ENCODE data around the gene LARP7.
"Not testable (repeated sequence)": the region's sequence is repeated elsewhere in the genome, so short reads cannot be mapped to it uniquely, and the experiment has no call there.

Gene LARP7

GRCh38 chr4:112650332-112650731 lies 13.4 kb downstream of the LARP7 start:
- no peak overlapping the region for H3K4me3 ChIP-seq (ENCODE audit: extremely low read depth, insufficient read depth, low read length, poor library complexity, severe bottlenecking)
- 38% methylated on average over 2 of the region's 4 CpGs; no CpG with 5 or more reads in 1 of the 2 experiments for WGBS, 2 experiments (ENCODE audit: insufficient coverage in 2 of 2)
- H3K36me3 ChIP-seq (ENCODE audit: control insufficient read depth, insufficient read depth, low read length) = peaks cover 34% of the 10 kb centered on the region
- H3K9me3 ChIP-seq (ENCODE audit: control insufficient read depth, low read length) = no peaks in the 10 kb centered on the region
- H3K27ac ChIP-seq (ENCODE audit: low read depth, low read length, severe bottlenecking) = no peak overlapping the region
- peaks cover 30% of the 10 kb centered on the region for H3K4me1 ChIP-seq (ENCODE audit: control insufficient read depth, insufficient read depth, low read length, poor library complexity, severe bottlenecking)

DNA sequence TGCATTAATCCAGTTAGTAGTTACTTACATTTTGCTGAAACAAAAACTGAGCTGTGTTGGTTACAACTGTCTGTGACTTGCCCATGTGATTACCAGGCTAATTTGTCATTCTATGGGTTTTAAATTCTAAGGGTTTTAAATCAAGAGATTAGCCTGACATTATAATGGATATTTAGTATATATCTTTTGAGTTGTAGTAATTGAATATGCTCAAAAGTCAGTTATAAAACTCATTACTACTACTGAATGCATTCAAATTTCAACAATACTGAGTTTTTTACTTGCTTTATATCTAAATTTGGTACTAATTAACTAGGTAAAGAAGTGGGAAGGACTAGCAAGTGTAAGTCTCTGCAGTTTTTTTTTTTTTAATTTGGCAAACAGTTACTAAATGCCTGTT lies 14.7 kb downstream of the LARP7 start:
- Histone ChIP-seq H3K27ac (ENCODE audit: low read depth, low read length, severe bottlenecking) (peak overlapping the region; percentile 6), H3K4me3 (ENCODE audit: extremely low read depth, insufficient read depth, low read length, poor library complexity, severe bottlenecking) (no peak overlapping the region), H3K36me3 (ENCODE audit: control insufficient read depth, insufficient read depth, low read length) (peaks cover 37% of the 10 kb centered on the region), H3K9me3 (ENCODE audit: control insufficient read depth, low read length) (no peaks in the 10 kb centered on the region), H3K4me1 (ENCODE audit: control insufficient read depth, insufficient read depth, low read length, poor library complexity, severe bottlenecking) (peaks cover 26% of the 10 kb centered on the region)

DNA sequence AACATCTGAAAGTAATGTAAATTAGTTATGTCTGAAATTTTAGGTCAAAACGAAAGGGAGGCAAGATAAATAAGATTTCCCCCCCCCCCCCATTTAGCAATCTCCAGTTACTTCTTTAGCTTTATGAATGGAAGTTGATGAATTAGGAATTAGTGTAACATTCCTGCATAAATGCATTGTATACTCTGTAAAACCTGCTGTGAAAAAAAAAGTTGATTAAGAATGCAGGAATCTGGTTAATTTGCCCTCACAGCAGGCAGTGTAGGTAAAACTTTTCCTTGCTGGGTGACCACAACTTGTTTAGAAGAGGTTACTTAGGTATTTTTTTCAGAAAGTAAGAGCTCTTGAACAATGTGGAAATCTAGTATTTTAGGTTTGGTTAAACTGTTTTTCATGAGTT lies 15.3 kb downstream of the LARP7 start:
- peaks cover 26% of the 10 kb centered on the region for H3K4me1 ChIP-seq (ENCODE audit: control insufficient read depth, insufficient read depth, low read length, poor library complexity, severe bottlenecking)
- H3K36me3 ChIP-seq (ENCODE audit: control insufficient read depth, insufficient read depth, low read length) = peaks cover 35% of the 10 kb centered on the region
- WGBS, 2 experiments (ENCODE audit: insufficient coverage in 2 of 2) = no CpG with 5 or more reads among the region's 1 CpG

DNA sequence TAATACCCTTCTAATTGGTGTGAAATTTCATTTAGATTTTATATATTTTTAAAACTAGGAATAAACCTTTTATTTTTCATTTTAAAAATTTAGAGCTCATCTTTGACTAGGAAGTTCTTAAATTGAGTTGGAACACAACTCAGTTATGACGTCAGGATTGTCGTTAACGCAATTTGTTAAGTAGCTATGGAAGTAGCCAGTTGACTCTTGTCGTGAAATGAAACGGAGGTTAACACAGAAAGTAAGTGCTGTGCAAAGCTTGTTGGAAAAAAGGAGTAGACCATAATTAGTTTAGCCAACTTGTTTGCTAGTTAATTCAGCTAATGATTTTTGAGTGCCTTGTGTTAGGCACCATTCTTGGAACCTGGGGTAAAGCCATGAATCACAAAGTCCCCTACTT lies 18.3 kb downstream of the LARP7 start:
- H3K4me3 ChIP-seq (ENCODE audit: extremely low read depth, insufficient read depth, low read length, poor library complexity, severe bottlenecking) = no peak overlapping the region
- 28 to 34% methylated on average over 5 of the region's 5 CpGs for WGBS, 2 experiments (ENCODE audit: insufficient coverage in 2 of 2)
- H3K4me1 ChIP-seq (ENCODE audit: control insufficient read depth, insufficient read depth, low read length, poor library complexity, severe bottlenecking) = peaks cover 20% of the 10 kb centered on the region
- H3K27ac ChIP-seq (ENCODE audit: low read depth, low read length, severe bottlenecking) = no peak overlapping the region
- no peaks in the 10 kb centered on the region for H3K9me3 ChIP-seq (ENCODE audit: control insufficient read depth, low read length)
- peaks cover 37% of the 10 kb centered on the region for H3K36me3 ChIP-seq (ENCODE audit: control insufficient read depth, insufficient read depth, low read length)

More for the DNA sequence above, 15.3 kb downstream of the LARP7 start:
- no peak overlapping the region for H3K4me3 ChIP-seq (ENCODE audit: extremely low read depth, insufficient read depth, low read length, poor library complexity, severe bottlenecking)
- no peaks in the 10 kb centered on the region for H3K9me3 ChIP-seq (ENCODE audit: control insufficient read depth, low read length)
- no peak overlapping the region for H3K27ac ChIP-seq (ENCODE audit: low read depth, low read length, severe bottlenecking)

DNA sequence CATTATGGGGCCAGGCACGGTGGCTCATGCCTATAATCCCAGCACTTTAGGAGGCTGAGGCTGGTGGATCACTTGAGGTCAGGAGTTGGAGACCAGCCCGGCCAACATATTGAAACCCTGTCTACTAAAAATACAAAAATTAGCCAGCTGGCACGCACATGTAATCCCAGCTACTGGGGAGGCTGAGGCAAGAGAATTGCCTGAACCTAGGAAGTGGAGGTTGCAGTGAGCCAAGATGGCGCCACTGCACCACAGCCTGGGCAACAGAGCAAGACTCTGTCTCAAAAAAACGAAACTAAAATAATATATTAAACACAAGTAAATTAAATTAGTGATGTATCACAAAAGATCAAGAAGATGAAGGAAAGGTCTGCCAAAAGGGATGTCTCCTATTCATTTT lies 19.2 kb downstream of the LARP7 start:
- H3K4me3 ChIP-seq (ENCODE audit: extremely low read depth, insufficient read depth, low read length, poor library complexity, severe bottlenecking); H3K27ac ChIP-seq (ENCODE audit: low read depth, low read length, severe bottlenecking); H3K9me3 ChIP-seq (ENCODE audit: control insufficient read depth, low read length): not testable (repeated sequence)
- 100% methylated on average over 1 of the region's 5 CpGs for WGBS, 2 experiments (ENCODE audit: insufficient coverage in 2 of 2)
- peaks cover 15% of the 10 kb centered on the region for H3K4me1 ChIP-seq (ENCODE audit: control insufficient read depth, insufficient read depth, low read length, poor library complexity, severe bottlenecking)
- H3K36me3 ChIP-seq (ENCODE audit: control insufficient read depth, insufficient read depth, low read length) = peaks cover 37% of the 10 kb centered on the region

DNA sequence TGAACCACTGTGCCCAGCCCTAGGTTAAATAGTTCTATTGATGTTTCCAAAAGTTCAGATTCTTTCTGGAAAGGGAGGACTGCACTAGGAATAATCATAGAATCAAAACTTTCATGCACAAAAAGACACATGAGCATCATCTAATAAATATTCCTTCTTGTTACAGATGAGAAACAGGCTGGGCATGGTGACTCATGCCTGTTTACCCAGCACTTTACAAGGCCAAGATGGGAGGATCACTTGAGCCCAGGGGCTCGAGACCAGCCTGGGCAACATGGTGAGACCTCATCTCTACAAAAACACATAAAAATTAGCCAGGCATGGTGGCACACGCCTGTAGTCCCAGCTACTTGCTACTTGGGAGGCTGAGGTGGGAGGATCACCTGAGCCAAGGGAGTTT lies 27.7 kb downstream of the LARP7 start:
- Histone ChIP-seq H3K4me1 (ENCODE audit: control insufficient read depth, insufficient read depth, low read length, poor library complexity, severe bottlenecking) (no peaks in the 10 kb centered on the region), H3K4me3 (ENCODE audit: extremely low read depth, insufficient read depth, low read length, poor library complexity, severe bottlenecking) (no peak overlapping the region), H3K9me3 (ENCODE audit: control insufficient read depth, low read length) (no peaks in the 10 kb centered on the region), H3K36me3 (ENCODE audit: control insufficient read depth, insufficient read depth, low read length) (no peaks in the 10 kb centered on the region), H3K27ac (ENCODE audit: low read depth, low read length, severe bottlenecking) (no peak overlapping the region)
- WGBS, 2 experiments (ENCODE audit: insufficient coverage in 2 of 2) = 80% methylated on average over 1 of the region's 2 CpGs; no CpG with 5 or more reads in 1 of the 2 experiments

GRCh38 chr4:112668131-112668530 lies 31.2 kb downstream of the LARP7 start:
- H3K4me1 ChIP-seq (ENCODE audit: control insufficient read depth, insufficient read depth, low read length, poor library complexity, severe bottlenecking) = no peaks in the 10 kb centered on the region
- H3K9me3 ChIP-seq (ENCODE audit: control insufficient read depth, low read length) = no peaks in the 10 kb centered on the region
- H3K27ac ChIP-seq (ENCODE audit: low read depth, low read length, severe bottlenecking) = no peak overlapping the region
- 78 to 92% methylated on average over 2 of the region's 3 CpGs for WGBS, 2 experiments (ENCODE audit: insufficient coverage in 2 of 2)
- no peak overlapping the region for H3K4me3 ChIP-seq (ENCODE audit: extremely low read depth, insufficient read depth, low read length, poor library complexity, severe bottlenecking)
- no peaks in the 10 kb centered on the region for H3K36me3 ChIP-seq (ENCODE audit: control insufficient read depth, insufficient read depth, low read length)

DNA sequence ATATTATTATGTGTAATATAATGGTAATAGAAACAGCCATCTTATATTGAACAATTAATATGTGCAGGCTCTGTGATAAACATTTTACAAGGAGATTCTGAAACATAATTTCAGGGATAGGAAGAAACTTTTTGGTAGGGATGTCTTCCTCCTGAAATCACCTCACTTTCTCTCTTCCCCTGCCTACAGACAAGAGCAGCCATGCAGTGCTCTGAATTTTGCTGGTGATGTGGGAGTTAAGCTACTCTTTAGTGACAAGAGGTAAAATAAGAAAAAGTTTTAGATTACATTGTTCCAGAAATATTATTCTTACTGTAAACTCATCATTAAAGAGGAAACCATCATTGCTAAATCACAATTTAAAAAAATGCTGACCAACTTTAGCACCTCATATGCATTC lies 36.1 kb downstream of the LARP7 start:
- Histone ChIP-seq H3K9me3 (ENCODE audit: control insufficient read depth, low read length) (no peaks in the 10 kb centered on the region), H3K4me1 (ENCODE audit: control insufficient read depth, insufficient read depth, low read length, poor library complexity, severe bottlenecking) (no peaks in the 10 kb centered on the region), H3K4me3 (ENCODE audit: extremely low read depth, insufficient read depth, low read length, poor library complexity, severe bottlenecking) (no peak overlapping the region), H3K36me3 (ENCODE audit: control insufficient read depth, insufficient read depth, low read length) (no peaks in the 10 kb centered on the region), H3K27ac (ENCODE audit: low read depth, low read length, severe bottlenecking) (no peak overlapping the region)

DNA sequence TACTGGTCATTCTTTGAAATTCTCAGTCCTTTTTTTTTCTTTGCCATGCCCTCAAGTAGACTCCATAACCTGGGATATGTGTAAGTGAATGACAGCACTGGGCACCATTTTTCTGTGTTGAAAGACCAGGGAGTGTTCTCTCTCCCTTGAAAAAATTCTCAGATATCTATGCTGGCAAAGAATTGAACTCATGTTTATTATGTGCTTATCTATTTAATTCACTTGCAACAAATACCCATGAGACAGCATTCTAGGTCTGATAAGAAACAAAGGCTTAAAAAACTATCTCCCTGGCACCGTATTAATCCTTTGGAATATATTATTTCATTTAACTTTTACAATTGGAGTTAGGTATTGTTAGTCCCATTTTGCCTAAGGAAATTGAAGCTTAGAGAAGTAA lies 36.7 kb downstream of the LARP7 start:
- no peak overlapping the region for H3K27ac ChIP-seq (ENCODE audit: low read depth, low read length, severe bottlenecking)
- H3K4me3 ChIP-seq (ENCODE audit: extremely low read depth, insufficient read depth, low read length, poor library complexity, severe bottlenecking) = no peak overlapping the region
- no peaks in the 10 kb centered on the region for H3K36me3 ChIP-seq (ENCODE audit: control insufficient read depth, insufficient read depth, low read length)
- H3K4me1 ChIP-seq (ENCODE audit: control insufficient read depth, insufficient read depth, low read length, poor library complexity, severe bottlenecking) = no peaks in the 10 kb centered on the region
- no peaks in the 10 kb centered on the region for H3K9me3 ChIP-seq (ENCODE audit: control insufficient read depth, low read length)
- no CpG with 5 or more reads among the region's 1 CpG for WGBS, 2 experiments (ENCODE audit: insufficient coverage in 2 of 2)

DNA sequence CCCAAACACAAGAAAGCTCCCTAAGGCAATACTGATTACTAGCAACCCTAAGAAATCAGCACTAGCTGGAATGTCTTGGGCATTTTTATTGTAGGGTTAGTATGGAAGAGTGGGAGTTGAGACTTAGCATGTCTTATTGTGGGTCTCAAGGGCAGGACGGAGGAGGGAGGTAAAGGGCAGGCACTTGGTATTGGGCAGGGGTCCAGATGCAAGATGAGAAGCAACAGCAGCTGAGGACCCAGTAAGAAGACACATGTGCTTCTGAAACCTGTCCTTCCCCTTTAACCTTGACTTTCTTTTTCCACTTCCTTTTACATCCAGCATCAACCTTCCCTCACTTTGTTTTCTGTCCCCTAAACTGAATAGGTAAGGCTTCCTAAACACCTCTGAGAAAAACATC lies 37.4 kb downstream of the LARP7 start:
- no peaks in the 10 kb centered on the region for H3K36me3 ChIP-seq (ENCODE audit: control insufficient read depth, insufficient read depth, low read length)
- H3K27ac ChIP-seq (ENCODE audit: low read depth, low read length, severe bottlenecking) = no peak overlapping the region
- 71 to 80% methylated on average over 1 of the region's 1 CpG for WGBS, 2 experiments (ENCODE audit: insufficient coverage in 2 of 2)
- H3K4me1 ChIP-seq (ENCODE audit: control insufficient read depth, insufficient read depth, low read length, poor library complexity, severe bottlenecking) = no peaks in the 10 kb centered on the region
- no peaks in the 10 kb centered on the region for H3K9me3 ChIP-seq (ENCODE audit: control insufficient read depth, low read length)
- no peak overlapping the region for H3K4me3 ChIP-seq (ENCODE audit: extremely low read depth, insufficient read depth, low read length, poor library complexity, severe bottlenecking)

DNA sequence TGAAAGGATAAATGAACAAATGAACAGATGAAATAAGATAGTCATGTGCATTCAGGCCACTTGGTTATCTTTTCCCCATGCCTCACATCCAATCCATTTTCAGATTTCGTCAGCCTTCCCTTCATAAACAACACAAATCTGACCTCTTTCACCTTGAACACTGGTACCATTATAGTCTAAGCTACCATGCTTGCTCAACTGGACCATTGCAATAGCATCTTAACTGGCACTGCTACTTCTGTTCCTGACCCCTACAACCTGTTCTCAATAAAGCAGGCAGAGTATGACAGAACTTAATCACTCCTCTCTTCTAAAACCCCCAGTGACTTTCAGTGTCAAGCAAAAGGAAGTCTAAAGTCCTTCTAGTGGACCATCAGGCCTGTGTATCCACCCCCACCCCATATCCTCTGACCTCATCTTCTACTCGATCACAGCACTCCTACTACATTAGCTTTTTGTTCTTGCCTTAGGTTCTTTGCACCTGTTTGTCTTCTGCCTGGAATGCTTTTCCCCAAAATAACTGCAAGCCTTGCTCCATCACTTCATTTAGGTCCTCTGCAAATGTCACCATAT lies 40.7 kb downstream of the LARP7 start:
- H3K36me3 ChIP-seq (ENCODE audit: control insufficient read depth, insufficient read depth, low read length) = no peaks in the 10 kb centered on the region
- WGBS, 2 experiments (ENCODE audit: insufficient coverage in 2 of 2) = 85 to 95% methylated on average over 2 of the region's 2 CpGs

More for the DNA sequence above, 40.7 kb downstream of the LARP7 start:
- Histone ChIP-seq H3K4me3 (ENCODE audit: extremely low read depth, insufficient read depth, low read length, poor library complexity, severe bottlenecking) (no peak overlapping the region), H3K27ac (ENCODE audit: low read depth, low read length, severe bottlenecking) (no peak overlapping the region), H3K9me3 (ENCODE audit: control insufficient read depth, low read length) (no peaks in the 10 kb centered on the region), H3K4me1 (ENCODE audit: control insufficient read depth, insufficient read depth, low read length, poor library complexity, severe bottlenecking) (no peaks in the 10 kb centered on the region)
